HG03280 (cell line): ENCODE results near the gene CAPN7.

ENCODE experiments used
- ATAC-seq: cut with Tn5 transposase; IDR thresholded peaks from one replicate; pipeline ENCODE4 v1.9.1; 2021; ENCODE audit warnings: mild to moderate bottlenecking, moderate library complexity; ENCODE audit not compliant: unreplicated experiment

Gene CAPN7

DNA sequence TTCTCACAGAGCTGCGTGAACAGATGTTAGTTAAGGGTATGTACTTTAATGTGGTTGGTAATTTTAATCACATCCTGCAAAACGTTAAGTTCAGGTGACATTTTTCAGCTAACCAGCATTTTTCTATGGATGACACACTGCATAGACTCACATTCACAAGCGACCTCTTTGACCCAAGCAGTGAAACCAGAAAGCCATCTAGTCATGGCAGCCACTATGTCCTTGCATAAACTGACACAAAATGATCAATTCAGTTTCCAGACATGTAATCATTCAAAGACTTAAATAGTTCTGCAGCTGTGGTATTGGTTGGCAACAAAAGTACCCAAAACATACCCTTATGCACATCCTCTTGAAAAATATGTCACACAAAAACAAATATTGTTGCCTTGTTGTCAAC is 7.4 kb upstream of the CAPN7 start:
- ATAC-seq, result no peak

DNA sequence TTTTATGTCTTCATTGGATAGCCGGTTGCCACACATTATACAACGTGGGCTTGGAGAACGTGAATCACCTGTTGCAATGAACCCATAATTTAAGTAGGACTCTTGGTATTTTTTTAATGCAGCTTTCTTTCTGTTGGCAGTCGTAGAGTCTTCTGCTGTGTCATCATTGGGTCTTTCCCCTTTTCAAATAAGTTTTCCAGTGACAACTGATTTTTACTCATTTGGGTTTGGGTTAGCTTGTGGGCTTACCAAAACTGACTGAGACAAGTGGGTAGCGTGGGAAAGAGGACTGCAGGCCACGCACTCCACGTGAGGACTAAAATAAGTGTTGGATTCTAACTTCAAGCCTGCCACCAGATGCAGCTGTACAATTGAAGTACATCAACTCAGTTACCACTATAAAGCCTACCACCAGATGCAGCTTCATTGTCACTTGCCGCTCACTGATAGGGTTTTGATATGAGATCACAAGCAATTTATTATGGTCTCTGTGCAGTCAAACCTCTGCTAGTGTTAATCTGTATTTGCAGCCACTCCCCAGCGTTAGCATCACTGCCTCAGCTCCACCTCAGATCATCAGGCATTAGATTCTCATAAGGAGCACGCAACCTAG is 6.4 kb upstream of the CAPN7 start:
- ATAC-seq, result no peak

DNA sequence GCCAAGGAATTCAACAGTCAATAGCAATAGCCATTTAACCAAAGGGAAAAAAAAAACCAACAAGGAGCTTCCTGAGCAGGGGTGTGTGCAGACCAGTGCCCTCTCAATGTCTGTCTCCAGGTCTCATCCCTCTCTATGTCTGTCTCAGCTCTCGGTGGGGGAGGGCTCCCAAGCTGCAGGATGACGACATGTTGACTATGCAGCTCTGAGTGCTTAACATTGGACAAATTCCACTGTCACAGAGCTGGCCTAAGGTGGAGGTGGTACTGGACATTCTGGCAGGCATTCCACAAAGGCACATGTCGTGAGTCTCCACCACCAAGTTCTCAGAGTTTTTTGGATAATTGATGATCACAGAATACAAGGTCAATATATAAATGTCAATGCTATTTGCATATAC is 2.0 kb upstream of the CAPN7 start:
- ATAC-seq, result no peak

DNA sequence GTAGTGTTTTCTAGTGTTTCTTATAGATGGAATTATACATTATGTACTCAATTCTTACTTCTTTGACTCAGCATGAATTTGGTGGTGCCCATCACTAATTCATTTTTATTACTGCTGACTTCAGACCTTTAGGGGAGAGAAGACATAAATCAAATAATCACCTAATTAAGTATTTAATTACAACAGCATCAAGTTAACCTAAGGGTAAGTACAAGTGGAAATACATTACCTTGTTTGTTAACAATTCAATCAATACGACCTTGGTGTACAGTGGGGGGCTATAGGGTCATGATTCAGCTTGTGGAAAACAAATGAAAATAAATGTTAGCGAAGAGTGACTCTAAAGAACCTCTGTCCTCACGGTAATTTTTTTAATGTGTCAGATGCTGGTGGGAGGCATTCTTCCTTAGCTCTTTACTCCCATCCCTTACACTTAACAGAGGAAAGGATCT is 538 bp upstream of the CAPN7 start:
- no peak for ATAC-seq

DNA sequence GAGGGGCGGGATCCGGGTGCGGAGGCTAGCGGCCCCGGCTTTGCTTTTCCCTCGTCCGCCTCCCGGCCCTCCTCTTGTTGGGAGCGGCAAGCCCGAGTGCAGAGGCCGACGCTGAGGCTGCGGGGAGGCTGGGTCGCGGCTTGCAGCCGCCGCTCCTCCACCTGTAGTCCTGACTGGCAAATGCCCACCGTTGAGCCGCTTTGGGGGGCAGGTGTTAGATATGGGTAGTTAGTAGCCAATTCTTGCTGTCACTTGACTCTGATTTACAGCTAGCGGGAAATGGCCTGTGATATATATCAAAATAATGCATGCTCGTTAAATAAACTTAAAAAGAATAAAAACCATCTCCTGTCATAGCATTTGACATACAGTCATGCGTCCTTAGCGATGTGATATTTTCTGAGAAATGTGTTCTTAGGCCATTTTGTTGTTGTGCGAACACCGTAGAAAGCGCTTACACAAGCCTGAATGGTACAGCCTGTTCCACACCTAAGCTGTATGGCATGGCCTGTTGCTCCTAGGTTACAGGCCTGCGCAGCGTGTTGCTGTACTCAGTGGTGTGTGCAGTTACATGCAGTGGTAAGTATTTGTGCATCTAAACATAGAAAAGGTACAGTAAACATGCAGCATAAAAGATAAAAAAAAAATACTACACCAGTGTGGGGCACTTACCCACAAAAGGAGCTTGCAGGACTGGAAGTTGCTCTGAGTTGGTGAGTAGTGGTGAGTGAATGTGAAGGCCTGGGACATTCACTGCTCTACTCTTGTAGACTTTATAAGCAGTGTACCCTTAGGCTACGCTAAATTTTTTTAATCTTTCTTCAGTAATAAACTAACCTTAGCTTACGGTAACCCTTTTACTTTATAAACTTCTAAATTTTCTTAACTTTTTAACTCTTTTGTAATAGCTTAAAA is 873 bp downstream of the CAPN7 start:
- no peak for ATAC-seq

DNA sequence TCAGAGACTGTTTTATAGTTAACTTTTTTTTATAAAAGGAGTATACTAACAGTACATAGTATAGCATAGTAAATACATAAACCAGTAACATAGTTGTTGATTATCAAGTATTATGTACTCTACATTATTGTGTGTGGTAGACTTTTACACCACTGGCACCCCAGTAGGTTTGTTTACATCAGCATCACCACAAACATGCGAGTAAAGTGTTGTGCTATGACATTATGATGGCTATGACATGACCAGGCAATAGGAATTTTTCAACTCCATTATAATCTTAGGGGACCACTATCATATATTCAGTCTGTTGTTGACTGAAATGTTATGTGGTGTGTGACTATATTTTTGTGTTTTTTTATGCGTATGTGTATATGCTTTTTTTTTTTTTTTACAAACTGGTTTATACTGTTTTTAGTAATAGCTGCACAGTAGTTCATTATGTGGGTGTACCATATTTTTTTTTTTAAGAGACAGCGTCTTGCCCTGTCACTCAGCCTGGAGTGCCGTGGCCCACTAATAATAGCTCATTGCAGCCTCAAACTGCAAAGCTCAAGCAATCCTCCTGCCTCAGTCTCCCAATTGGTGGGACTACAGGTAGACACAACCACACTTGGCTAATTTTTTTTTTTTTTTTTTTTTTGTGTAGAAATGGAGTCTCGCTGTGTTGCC is 1.9 kb downstream of the CAPN7 start:
- ATAC-seq, result no peak

DNA sequence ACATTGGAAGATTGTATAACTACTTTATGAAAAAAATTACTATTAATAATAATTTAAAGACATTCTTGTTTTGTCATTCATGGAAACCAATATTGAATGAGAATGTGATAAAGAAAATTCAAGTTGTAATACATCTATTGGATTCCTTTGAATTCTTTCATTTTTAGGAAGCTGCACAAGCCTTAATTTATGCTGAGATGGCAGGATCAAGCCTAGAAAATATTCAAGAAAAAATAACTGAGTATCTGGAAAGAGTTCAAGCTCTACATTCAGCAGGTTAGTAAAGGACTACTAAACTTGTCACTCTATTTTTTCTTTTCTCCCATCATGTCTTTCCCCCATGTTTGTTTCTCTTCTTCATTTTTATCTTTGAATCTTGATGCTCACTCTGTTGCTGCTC is 5.9 kb downstream of the CAPN7 start:
- ATAC-seq, result no peak

DNA sequence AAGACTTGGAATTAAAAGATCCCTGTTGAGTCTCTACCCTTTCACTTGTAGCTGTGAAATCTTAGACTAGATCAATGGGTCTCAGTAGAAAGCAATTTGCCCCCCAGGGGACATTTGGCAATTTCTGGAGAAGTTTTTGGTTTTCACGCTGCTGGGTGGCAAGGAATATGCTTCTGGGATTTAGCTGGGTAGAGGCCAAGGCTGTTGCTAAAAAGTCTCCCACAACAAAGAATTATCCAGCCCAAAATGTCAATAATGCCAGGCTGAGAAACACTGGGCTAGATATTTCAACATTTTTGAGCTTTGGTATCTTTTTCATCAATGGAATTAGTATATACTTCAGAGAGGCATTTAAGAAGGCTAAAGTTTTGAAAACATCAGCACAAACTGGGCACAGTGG is 8.7 kb downstream of the CAPN7 start:
- ATAC-seq, result no peak

DNA sequence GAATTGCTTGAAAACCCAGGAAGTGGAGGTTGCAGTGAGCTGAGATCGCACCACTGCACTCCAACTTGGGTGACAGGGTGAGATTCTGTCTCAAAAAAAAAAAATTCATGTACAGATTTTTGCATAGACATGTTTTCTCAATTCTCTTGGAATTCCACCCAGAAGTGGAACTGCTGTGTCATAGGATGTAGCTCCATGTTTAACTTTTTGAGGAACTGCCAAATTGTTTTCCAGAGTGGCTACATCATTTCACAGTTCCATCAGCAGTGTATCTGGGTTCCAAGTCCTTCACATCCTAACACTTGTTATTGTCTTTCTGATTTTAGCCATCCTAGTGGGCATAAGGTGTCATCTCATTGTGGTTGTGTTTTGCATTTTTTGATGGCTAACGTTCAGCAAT is 9.9 kb downstream of the CAPN7 start:
- no peak for ATAC-seq

DNA sequence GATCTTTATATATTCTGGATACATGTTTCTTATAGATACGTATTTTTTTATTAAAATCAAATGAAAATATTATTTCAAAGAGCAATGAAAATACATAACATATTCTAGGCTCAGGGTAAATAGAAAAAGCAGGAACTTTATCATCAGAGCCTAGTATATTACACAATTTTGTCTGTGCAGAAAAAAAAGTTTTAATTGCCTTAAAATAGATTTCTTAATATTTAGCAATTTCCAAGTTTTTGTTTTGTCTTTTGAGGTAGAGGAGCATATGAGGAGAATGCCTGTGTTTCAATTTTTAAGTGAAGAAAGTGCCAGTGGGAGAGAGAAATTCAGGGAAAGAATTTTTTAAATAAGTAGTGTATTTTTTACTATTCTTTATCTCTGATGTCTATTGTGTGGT is 10.5 kb downstream of the CAPN7 start:
- ATAC-seq, result no peak

DNA sequence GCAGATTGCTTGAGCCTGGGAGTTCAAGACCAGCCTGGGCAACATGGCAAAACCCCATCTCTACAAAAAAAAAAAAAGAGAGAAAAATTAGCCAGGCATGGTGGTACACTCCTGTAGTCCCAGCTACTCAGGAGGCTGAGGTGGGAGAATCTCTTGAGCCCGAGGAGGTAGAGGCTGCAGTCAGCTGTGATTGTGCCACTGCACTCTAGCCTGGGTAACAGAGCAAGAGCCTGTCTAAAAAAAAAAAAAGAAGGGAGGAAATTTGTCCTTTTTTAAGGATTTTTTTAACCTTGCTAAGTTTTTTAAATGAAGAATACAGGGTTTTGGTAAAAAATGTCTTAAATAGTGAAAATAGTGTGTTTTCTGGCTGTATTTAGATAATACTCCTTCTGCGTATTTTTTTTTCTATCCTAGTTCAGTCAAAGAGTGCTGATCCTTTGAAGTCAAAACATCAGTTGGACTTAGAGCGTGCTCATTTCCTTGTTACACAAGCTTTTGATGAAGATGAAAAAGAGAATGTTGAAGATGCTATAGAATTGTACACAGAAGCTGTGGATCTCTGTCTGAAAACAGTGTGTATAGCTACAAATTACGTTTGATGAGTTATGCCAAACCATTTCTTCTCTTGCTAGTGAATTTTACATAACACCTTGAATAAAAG is 11.1 kb downstream of the CAPN7 start:
- no peak for ATAC-seq

DNA sequence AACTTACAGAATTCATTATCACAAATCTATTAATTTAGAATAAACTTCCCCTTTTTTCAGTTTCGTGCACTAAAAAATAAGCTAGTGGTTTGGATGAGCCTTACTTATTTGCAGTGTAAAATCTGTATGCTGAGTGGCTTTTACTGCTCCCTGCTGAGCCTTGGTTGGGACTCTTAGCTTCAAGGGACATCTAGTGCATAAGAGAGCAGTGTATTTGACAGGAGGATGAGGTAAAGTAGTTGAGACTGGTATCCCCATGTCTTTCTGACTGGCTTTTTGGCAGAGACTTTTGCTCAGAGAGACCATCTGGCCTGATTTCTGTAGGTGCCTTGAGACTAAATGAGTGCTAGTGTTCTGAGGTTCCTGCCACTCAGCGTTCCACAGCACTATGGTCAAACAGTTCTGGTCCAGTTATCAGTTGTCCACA is 11.8 kb downstream of the CAPN7 start:
- ATAC-seq, result no peak

DNA sequence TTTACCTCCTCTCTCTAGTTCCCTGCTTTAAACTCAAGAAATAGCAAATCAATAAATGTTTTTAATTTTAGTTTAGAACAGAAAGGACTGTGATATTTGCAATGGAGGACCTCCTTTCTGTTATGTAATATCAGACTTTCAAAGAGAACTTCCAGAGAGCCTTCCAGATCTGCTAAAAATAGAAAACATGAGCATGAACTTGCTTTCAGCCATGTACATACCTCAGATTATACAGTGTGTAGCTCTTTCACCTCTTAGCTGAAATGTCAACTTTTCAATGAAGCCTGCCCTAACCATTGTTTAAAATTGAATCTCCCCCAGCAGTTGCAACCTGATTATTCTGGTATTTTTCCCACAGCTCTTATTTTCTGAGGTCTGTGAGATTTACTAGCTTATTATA is 12.6 kb downstream of the CAPN7 start:
- no peak for ATAC-seq

DNA sequence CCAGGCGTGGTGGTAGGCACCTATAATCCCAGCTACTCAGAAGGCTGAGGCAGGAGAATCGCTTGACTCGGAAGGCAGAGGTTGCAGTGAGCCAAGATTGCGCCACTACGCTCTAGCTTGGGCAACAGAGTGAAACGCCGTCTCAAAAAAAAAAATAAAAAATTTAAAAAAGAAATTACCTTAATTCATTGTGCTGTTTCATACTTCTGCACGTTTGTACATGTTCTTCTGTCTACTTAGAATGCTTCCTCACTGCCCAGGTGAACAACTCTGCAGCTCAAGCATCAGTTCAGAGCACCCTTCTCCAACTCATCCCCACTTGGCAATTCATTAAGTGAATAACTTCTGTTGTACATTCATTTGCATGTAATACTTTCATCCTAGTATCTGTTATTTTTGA is 14.0 kb downstream of the CAPN7 start:
- ATAC-seq, result no peak

DNA sequence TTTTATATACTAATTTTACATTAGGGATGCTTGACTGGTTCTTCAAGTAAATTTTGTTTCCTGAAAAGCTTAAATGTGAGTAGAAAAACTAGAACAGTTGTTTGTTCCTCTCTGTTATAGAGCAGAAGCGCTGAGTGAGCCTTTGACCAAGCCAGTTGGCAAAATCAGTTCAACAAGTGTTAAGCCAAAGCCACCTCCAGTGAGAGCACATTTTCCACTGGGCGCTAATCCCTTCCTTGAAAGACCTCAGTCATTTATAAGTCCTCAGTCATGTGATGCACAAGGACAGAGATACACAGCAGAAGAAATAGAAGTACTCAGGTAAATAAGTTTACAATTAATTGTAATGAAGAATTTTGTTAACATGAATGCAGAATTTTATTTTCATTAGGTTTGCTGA is 14.6 kb downstream of the CAPN7 start:
- ATAC-seq, result no peak

DNA sequence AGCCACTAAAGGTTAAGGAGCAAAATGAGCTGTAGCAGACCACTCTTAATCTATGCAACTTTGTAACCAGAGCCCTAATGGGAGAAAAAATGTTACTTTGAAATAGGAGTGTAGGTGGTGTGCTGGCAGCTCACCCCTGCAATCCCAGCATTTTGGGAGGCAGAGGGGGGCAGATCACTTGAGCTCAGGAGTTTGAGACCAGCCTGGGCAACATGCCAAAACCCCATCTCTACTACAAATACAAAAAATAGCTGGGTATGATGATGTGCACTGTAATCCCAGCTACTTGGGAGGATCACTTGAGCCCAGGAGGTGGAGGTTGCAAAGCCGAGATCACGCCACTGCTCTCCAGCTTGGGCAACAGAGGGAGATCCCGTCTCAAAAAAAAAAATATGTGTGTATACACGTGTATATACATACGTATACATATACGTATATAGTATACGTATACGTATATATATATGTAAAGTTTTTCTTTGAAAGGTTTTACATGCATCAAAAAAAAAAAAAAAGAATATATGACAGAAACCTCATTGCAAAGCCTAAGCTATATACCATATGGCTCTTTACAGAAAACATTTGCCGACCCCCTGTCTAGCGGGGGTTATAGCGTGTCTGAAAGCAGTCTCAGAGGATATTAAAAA is 15.7 kb downstream of the CAPN7 start:
- no peak for ATAC-seq

DNA sequence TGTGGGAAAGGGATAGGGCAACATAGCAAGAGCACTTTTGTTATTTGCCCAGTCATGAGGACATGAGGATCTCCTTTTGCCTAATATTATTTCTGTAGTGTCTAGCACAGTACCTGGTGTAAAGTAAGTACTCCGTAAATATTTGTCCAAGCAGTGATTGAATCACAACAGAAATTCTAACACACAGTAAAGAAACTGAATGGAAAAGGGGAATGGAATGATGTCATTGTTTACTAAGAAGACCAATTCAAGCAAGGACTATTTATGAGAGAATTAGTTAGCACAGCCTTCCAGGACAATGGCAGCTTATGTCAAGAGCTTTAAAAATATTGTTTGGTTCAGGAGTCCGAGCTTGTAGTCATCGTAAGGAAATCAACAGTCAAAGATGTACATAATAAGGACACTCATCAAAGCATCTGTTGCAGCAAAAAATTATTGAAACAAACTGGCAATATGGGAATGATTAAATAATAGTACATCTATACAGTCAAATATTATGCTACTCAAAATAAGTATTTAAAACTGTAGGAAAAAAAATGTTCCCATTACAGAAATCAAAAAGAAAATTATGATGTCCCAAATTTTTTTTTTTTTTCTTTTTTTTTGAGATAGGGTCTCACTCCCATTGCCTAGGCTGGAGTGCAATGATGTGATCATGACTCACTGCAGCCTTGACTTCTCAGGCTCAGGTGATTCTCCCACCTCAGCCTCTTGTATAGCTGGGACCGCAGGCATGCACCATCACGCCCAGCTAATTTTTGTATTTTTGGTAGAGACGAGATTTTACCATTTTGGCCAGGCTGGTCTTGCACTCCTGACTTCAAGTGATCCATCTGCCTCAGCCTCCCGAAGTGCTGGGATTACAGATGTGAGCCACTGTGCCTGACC is 17.9 kb downstream of the CAPN7 start:
- no peak for ATAC-seq

DNA sequence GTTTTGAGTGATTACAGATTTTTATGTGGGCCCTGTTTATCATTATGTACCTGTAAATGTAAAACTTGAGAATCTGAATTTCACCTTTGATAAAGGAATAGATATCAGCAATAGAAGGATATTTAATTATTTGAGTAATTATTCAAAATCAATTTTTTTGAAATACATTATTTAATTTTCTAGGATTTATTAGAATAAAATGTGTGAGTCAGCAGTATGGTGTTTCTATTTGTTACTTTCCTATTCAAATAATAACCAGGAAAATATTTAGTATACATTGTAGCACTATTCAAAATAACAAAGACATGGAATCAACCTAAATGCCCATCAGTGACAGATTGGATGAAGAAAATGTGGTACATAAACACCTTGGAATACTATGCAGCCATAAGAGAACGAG is 22.1 kb downstream of the CAPN7 start:
- no peak for ATAC-seq

DNA sequence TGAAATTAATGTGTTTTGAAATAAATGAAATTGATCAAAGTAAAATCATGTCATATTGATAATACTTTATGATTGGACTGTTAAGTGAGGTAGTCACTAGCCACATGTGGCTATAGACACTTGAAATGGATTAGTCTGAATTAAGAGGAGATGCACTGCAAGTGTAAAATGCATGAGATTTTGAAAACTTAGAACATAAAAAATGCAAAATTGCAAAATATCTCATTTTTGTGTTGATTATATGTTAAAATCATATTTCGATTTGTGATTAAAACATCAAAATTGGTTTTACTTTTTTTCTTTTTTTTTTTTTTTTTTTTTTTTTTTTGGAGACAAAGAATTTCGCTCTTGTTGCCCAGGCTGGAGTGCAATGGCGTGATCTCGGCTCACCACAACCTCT is 23.2 kb downstream of the CAPN7 start:
- ATAC-seq, result no peak

DNA sequence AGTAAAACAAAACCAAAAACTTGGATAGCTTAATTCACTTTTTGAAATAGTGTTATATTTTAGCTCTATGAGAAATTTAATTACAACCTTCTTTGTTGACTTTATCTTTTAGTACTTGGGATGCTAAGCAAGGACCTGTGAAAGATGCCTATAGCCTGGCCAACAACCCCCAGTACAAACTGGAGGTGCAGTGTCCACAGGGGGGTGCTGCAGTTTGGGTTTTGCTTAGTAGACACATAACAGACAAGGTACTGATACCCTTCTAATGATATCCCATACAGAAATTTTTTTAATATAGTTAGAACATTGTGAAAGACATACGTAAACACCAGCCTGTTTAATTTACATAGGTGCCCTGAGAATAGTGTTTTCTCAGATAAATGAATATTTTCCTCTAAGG is 35.3 kb downstream of the CAPN7 start:
- ATAC-seq, result no peak
